NT2/D1 (cell line): ENCODE measurements around the gene ADNP2.

Experiments used
- DNase-seq: peaks from one replicate; pipeline ENCODE4 v3.0.0-alpha.2; 2011; ENCODE audit warnings: low read depth, low spot score
- H3K27me3 ChIP-seq: 2 replicates; pipeline ENCODE4 v1.6.0; 2011; ENCODE audit warnings: mild to moderate bottlenecking; ENCODE audit not compliant: insufficient read length, insufficient read depth
- H3K36me3 ChIP-seq: 2 replicates; pipeline ENCODE4 v1.6.1; 2011; ENCODE audit warnings: mild to moderate bottlenecking, low read length, mixed read lengths; ENCODE audit not compliant: insufficient read depth, insufficient read length
- H3K4me1 ChIP-seq: 2 replicates; pipeline ENCODE4 v1.5.1; 2011; ENCODE audit not compliant: insufficient read depth, insufficient read length
- H3K4me3 ChIP-seq: 2 replicates; pipeline ENCODE4 v1.5.1; 2011; ENCODE audit warnings: low read depth; ENCODE audit not compliant: insufficient read length
- H3K9ac ChIP-seq: 2 replicates; pipeline ENCODE4 v1.6.0; 2011; ENCODE audit warnings: low read depth; ENCODE audit not compliant: insufficient read length
- H3K9me3 ChIP-seq: 2 replicates; pipeline ENCODE4 v1.5.1; 2011; ENCODE audit warnings: mild to moderate bottlenecking, low read length; ENCODE audit not compliant: insufficient read depth
- SUZ12 ChIP-seq: IDR thresholded peaks from 2 replicates; pipeline ENCODE4 v1.6.1; 2011; ENCODE audit not compliant: insufficient read length, insufficient read depth; ENCODE audit errors: extremely low read depth
- YY1 ChIP-seq: IDR thresholded peaks from 2 replicates; pipeline ENCODE4 v1.6.1; 2011; ENCODE audit not compliant: insufficient read length, insufficient read depth
- ZNF274 ChIP-seq: IDR thresholded peaks from 2 replicates; pipeline ENCODE4 v1.6.1; 2011; ENCODE audit warnings: mild to moderate bottlenecking, low read depth, low read length

ADNP2 gene

DNA sequence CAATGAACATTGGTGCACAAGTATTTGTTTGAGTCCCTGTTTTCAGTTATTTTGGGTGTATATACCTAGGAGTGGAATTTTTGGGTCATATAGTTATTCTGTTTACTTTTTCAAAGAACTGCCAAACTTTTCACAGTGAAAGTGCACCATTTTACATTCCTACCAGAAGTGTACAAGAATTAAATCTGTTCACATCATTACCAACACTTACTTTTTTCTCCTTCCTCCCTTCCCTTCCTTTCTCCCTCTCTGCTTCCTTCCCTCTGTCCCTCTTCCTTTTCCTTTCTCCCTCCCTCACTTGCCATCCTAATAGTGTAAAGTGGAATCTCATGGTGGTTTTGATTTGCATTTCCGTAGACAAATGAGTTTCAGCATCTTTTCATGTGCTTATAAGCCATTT, 11.9 kb downstream of the ADNP2 start:
- Histone ChIP-seq H3K9me3 (no peaks in the 10 kb centered on the region), H3K4me3 (no peak overlapping the region), H3K36me3 (peaks cover 43% of the 10 kb centered on the region), H3K4me1 (no peaks in the 10 kb centered on the region), H3K27me3 (no peaks in the 10 kb centered on the region), H3K9ac (no peak overlapping the region)
- no peak for TF ChIP-seq ZNF274
- no peak for TF ChIP-seq SUZ12
- TF ChIP-seq YY1, result no peak
- no peak for DNase-seq

DNA sequence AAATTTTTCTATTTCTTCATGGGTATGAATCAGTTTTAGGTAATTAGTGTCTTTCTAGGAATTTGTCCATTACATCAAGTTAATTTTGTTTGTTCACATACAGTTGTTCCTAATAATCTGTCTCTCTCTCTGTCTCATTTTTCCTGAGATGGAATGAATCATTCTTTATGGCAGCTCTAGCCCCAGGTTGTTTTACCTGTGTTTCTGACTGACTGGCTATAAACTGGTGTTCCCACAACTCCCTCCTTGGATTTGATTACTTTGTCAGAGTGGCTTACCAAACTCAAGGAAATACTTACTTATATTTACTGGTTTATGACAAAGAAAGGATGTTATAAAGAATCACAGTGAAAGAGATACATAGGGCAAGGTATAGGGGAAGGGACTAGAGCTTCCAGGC, 15.1 kb downstream of the ADNP2 start:
- H3K4me3 ChIP-seq, result no peak overlapping the region
- no peaks in the 10 kb centered on the region for H3K4me1 ChIP-seq
- TF ChIP-seq SUZ12, result no peak
- TF ChIP-seq ZNF274, result no peak
- TF ChIP-seq YY1, result no peak
- no peak for DNase-seq
- H3K27me3 ChIP-seq, result no peaks in the 10 kb centered on the region
- no peaks in the 10 kb centered on the region for H3K9me3 ChIP-seq
- no peak overlapping the region for H3K9ac ChIP-seq
- H3K36me3 ChIP-seq, result peaks cover 40% of the 10 kb centered on the region

DNA sequence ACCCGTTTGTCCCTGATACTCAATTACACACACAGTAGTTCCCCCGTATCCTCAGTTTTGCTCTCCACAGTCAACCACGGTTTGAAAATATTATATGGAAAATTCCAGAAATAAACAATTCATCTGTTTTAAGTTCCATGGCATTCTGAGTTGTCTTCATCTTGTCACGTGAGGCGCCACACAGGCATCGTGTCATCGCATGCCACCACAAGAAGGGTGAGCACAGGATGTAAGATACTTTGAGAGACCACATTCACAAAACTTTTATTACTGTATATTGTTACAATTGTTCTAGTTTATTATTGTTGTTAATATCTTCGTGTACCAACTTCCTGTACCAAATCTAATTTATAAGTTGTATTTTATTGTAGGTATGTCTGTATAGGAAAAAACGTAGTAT, 17.7 kb downstream of the ADNP2 start:
- Histone ChIP-seq H3K9ac (no peak overlapping the region), H3K9me3 (no peaks in the 10 kb centered on the region), H3K4me3 (no peak overlapping the region), H3K36me3 (peaks cover 19% of the 10 kb centered on the region), H3K27me3 (no peaks in the 10 kb centered on the region), H3K4me1 (peaks cover 3% of the 10 kb centered on the region)
- DNase-seq, result no peak
- TF ChIP-seq YY1 (no peak), ZNF274 (no peak), SUZ12 (no peak)

DNA sequence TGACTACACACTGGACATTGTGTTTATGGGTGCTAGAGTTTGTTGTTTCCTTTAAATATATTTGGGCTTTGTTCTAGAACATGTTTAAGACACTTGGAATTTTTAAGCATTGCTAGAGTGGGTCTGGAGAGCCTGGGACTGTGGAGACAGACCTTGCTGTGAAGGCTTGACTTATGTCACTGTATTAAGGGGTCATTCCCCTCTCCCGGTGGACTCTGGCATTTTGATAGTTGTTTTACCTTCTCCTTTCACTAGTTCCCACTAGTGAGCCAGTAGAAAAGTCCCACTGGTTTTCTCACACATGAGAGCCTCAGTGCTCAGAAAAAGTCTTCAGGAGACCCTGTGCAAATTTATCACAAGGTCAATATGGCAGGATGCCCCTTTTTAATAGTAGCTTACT, 18.6 kb downstream of the ADNP2 start:
- TF ChIP-seq YY1 (no peak), SUZ12 (no peak), ZNF274 (no peak)
- Histone ChIP-seq H3K9ac (no peak overlapping the region), H3K4me1 (peaks cover 3% of the 10 kb centered on the region), H3K36me3 (peaks cover 16% of the 10 kb centered on the region), H3K4me3 (no peak overlapping the region), H3K27me3 (no peaks in the 10 kb centered on the region), H3K9me3 (no peaks in the 10 kb centered on the region)
- no peak for DNase-seq

DNA sequence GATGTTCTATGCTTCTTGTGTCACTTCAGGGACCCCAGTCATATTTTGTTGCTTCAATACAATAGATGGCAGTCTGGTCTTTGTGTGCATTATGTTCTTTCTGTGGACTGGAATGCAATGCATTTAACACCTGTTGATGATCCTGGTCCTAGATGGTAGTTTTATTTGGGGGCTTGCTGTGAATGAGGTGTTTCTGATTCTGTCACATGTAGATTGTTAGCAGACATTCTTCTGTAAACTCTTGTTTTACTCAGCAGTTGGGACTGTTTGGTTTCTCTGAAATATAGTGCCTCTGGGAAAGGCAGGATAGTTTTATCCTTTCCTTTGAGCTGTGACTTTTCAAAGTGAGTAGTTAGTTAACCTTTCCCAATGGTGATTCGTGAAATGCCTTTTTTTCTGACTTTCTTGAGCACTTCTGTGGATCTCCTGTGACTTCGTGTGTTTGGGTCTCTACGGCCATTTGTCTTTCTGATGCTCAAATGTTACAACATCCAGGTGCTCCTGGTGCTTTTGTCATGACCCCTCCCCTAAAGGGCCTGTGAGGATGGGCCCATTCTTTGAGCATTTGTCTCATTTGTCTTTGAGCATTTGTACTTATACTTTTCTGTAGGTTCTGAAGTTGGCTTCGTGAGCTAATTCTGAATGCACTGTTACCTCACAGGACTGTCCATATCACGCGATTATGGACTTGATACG, 20.8 kb downstream of the ADNP2 start:
- peaks cover 3% of the 10 kb centered on the region for H3K4me1 ChIP-seq
- H3K36me3 ChIP-seq, result peaks cover 31% of the 10 kb centered on the region
- H3K4me3 ChIP-seq, result no peak overlapping the region
- no peak for TF ChIP-seq ZNF274
- no peak for TF ChIP-seq SUZ12
- TF ChIP-seq YY1, result no peak
- no peak overlapping the region for H3K9ac ChIP-seq
- H3K27me3 ChIP-seq, result no peaks in the 10 kb centered on the region
- no peaks in the 10 kb centered on the region for H3K9me3 ChIP-seq
- DNase-seq, result no peak

DNA sequence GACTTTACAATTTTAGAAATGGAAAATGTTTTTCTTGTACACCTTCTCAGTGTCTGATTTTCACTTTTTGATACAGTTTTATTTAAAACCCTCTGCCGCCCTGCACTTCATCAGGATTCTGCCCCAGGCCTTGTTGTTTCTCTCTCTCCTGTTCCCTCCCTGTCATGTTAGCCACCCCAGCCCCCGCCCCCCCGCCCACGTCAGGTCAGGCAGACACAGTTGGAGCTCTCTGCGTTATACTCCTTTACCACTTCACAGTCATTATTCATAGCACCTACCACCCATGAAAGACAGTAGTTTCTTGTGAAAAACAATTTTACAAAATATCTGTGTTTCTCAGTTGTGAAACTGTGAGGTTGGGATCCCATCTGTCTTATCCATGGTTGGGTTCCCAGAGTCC, 21.5 kb downstream of the ADNP2 start:
- DNase-seq, result no peak
- no peak for TF ChIP-seq ZNF274
- no peak for TF ChIP-seq YY1
- no peak for TF ChIP-seq SUZ12
- Histone ChIP-seq H3K4me1 (peaks cover 3% of the 10 kb centered on the region), H3K36me3 (peaks cover 39% of the 10 kb centered on the region), H3K27me3 (no peaks in the 10 kb centered on the region), H3K9ac (no peak overlapping the region), H3K4me3 (no peak overlapping the region), H3K9me3 (no peaks in the 10 kb centered on the region)

DNA sequence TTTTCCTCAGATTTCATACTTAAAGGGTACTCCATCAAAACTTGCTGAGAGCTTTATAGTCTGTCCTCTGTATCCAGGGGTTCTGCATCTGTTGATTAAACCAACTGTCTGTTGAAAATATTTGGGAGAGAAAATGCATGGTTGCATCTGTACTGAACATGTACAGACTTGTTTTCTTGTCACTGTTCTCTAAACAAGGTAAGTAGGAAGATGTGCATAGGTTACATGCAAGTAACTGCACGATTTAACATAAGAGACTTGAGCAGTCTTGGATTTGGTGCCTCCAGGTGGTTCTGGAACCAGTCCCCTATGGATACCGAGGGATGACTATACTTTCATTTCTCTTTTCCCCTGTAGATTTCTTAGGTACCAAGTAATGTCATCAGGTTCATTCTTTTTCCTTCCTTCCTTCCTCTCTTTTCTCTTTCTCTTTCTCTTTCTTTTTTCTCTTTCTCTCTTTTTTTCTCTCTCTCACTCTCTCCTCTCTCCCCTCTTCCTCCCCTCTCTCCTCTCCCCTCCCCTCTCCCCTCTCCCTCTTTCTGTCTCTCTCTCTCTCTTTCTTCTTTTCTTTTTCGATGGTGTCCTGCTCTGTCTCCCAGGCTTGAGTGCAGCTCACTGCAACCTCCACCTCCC, 23.2 kb downstream of the ADNP2 start:
- Histone ChIP-seq H3K4me1 (peaks cover 3% of the 10 kb centered on the region), H3K4me3 (no peak overlapping the region), H3K27me3 (no peaks in the 10 kb centered on the region), H3K9ac (no peak overlapping the region), H3K36me3 (peaks cover 51% of the 10 kb centered on the region), H3K9me3 (no peaks in the 10 kb centered on the region)
- DNase-seq, result no peak
- no peak for TF ChIP-seq SUZ12
- TF ChIP-seq ZNF274, result no peak
- no peak for TF ChIP-seq YY1
